Activated CD4-positive, alpha-beta T cell treated with anti-CD3 and anti-CD28 coated beads for 24 hours (primary cell): ENCODE results near the gene MID1IP1.

ENCODE experiments used
- DNase-seq, 2 donors: peaks; one replicate each; pipeline ENCODE4 v3.0.0-alpha.2; 2020; ENCODE audit warnings: low read depth in 2 of 2

Gene MID1IP1, protein sequence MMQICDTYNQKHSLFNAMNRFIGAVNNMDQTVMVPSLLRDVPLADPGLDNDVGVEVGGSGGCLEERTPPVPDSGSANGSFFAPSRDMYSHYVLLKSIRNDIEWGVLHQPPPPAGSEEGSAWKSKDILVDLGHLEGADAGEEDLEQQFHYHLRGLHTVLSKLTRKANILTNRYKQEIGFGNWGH

GRCh38 chrX:38800981-38801845 lies at the start of gene MID1IP1:
Gene MID1IP1, plus strand, starts transcription at chrX:38801459. Its CDS starts 3,488 bp downstream, at chrX:38804947.
- peak; percentile 43 to 62 for DNase-seq

GRCh38 chrX:38754102-38754790 lies 47.0 kb upstream of the MID1IP1 start:
- DNase-seq: peak; percentile 6 to 18

DNA sequence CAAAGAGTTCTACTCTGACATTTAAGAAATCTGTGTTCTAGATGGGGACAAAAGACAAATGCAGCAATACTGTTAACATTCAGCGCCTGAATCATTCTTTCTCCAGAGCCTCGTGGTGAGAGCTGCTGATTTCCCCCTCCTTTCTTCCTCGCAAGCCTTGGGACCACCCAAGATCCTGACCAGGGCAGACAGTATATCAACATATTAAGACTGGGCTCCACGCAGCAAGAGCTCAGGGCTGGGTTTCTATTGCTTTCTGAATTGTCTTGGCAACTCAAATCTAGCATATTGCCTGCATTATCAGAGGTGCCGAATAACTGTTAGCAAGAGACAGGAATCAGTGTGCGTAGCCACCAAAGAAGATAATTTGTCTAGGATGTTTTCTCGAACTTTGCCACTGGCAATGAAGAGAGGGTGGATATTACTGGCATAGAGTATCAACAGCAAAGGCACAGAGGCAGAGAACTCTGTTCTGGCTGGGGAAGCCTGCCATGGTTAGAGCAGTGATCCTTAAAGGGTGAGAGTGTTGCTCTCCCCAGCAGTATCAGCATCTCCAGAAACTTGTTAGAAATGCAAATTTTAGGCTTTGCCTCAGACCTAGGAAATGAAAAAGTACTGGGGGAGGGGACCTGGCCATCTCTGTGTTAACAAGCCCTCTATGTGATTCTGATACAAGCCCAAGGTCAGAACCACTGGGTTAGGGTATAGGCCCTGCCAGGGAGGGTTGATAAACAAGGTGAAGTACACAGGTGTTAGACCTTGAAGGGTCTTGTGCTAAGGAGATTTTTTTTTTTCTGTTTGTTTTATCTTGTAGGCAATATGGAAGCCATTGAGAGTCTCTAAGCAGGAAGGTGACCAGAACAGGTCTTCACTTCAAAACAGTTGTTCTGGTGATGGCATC lies 46.2 kb upstream of the MID1IP1 start:
- DNase-seq: no peak

DNA sequence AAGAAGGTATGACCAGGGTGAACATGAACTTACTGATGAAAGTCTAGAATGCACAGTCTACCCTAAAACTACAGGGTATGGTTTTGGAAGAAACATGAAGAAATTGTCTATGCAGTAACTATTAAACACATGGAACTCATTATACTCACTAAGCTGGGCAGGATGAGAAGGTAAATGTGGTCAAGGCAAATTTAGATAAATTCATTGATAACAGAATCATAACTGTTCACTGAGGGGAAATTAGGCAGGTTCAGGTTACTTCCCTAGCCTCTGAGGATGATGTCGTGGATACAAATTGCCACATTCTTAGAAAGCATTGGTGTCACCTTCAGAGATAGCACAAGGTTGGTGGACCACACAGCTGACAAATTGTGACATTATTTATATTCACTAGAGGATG lies 40.4 kb upstream of the MID1IP1 start:
- DNase-seq: no peak

DNA sequence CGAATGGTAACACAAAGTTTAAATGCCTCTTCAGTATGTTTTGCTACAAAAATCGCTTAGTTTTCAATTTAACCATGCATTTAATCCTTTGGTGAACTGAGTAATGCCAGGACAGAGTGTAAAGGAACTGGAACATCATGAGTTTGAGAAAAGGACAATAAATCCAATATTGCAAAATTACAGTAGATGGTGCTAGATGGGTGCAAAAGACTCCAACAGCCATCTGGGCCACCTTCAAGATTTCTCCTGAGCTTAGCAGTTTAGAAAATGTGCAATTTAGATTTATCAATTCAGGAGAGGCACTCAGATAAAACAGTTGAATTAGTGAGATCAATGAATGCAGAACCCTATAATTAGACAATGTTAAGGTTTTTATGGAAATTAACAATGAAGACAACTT lies 33.2 kb upstream of the MID1IP1 start:
- no peak for DNase-seq

DNA sequence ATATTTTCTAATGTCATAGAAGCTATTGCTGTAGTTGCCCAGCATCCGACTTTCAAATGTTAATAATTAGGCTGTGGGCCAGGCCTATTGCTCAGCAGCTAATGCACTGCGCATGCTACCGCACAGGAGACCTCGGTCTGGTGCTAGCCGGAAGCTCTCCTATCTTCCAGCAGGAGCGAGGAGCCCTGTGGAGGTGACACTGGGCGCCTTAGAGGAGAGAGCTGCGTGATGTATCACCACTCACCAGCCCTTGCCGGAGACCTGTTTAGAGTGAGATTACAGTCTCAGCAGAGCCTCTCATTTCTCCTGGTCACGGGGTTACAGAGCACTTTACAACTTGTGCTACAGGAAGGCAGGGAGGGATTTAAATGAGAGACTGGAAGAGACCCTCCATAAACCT lies 31.1 kb upstream of the MID1IP1 start:
- no peak for DNase-seq

DNA sequence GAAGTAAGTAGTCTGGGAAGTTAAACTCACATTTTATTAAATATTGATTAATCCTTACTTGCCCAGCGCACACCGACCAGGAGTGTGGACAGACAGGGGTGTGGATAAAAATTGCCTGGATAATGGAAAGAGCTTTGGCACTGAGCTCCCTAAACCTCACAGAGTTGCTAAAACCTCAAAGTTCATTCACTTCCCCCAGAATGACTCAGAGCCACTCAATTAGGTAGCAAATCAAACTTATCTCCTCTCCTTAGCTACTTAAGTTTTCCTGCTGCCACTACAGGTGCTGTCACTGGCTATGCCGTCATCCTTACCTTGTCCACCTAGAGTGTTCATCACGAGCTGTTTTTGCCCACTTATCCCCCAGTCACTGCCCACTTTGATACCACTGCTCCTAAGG lies 27.0 kb upstream of the MID1IP1 start:
- no peak for DNase-seq

DNA sequence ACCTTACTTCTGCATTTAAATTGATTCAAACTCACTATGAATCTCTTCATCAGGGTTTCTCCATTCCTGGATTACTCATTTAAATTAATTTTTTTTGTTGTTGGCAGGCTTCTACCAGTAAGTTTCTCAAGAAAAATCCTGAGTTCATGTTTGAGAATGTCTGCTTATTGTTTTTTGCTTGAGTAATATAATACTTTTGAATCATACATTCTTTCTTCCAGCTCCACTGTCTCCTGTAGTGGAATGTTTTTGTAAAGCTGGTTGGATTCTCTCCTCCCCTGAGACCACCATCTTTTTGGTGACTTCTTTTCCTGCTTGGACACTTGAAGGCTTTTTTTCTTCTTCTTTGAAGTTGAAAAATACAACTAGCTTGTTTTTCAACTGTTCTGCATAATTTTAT lies 4.3 kb upstream of the MID1IP1 start:
- DNase-seq: no peak

- no peak for DNase-seq
Measured at GRCh38 chrX:38798956-38799355, 2.3 kb upstream of the MID1IP1 start.

DNA sequence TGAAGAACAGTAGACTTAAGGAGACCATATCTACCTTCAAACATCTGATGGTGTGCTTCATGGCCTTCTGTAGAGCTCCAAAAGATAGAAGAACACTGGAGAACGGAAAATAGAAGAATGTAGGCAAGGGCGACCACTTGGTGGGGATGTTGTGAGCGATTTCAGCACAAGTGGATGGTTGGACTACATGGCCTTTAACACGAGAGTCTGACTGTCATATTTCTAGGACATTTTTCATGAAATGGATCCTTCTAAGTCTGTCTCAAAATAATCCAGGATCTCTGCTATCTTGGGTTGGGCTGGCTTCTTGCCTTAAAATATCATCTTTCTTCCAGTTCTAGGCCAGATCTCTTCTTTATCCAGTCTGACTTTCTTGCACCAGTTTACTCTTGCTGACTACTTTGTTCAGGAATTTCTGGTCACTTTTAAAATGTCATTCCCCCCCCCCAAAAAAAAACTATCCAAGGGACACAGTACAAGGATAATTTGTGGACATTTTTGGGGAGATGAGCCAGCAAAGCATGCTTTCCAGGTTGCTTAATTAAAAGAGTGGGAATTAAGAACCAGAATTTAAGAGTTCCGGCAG lies 1.2 kb upstream of the MID1IP1 start:
- no peak for DNase-seq

DNA sequence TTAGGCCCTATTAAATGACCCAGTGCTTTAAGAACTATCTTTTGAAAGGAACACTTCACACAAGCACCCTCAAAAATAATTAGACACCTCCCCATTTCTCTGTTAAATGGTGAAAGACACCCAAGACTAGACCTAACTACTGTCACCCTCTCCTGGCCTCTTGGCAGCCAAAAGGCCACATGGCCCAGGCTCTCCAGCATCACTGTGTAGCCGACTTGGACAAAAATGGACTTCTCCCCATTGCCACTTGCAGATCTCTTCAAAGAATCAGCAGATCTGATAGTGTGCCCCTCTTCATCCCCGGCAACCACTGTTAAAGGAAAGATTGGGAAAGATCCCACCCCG lies 2.0 kb downstream of the MID1IP1 start:
- no peak for DNase-seq

DNA sequence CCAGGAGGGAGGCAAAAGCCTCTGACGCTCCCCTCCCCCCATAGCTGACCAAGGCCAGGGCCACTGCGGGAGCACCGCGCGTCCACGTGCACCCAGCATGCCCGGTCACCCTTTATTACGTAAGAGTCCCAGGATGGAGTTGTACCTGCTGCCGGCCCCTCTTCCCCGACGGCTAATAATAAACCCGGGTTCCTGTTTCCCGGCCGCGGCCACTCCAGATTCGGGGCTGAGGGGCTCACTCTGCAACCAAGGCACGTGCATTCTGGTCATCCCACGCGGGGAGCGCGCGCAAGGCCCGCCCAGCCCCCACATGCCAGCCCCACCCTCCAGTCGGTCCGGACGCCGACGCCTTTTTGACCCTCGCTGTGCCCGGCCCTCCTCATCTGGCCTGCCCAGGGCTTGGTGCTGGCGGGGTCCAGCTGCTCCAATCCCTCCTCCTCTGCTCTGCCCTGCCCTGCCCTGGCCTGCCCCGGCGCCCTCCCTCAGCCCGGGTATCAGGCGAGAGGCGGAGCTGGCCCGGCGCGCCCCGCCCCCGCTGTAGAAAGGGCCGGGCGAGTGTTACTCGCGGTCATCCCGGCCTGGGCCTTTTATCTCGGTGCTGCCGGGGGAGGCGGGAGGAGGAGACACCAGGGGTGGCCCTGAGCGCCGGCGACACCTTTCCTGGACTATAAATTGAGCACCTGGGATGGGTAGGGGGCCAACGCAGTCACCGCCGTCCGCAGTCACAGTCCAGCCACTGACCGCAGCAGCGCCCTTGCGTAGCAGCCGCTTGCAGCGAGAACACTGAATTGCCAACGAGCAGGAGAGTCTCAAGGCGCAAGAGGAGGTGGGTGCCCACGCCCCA lies 2.6 kb downstream of the MID1IP1 start:
- DNase-seq: peak; percentile 36 to 50

- no peak for DNase-seq
Measured at GRCh38 chrX:38804432-38804681, 3.1 kb downstream of the MID1IP1 start.

DNA sequence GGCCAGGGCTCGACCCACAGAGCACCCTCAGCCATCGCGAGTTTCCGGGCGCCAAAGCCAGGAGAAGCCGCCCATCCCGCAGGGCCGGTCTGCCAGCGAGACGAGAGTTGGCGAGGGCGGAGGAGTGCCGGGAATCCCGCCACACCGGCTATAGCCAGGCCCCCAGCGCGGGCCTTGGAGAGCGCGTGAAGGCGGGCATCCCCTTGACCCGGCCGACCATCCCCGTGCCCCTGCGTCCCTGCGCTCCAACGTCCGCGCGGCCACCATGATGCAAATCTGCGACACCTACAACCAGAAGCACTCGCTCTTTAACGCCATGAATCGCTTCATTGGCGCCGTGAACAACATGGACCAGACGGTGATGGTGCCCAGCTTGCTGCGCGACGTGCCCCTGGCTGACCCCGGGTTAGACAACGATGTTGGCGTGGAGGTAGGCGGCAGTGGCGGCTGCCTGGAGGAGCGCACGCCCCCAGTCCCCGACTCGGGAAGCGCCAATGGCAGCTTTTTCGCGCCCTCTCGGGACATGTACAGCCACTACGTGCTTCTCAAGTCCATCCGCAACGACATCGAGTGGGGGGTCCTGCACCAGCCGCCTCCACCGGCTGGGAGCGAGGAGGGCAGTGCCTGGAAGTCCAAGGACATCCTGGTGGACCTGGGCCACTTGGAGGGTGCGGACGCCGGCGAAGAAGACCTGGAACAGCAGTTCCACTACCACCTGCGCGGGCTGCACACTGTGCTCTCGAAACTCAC lies 3.6 kb downstream of the MID1IP1 start:
- DNase-seq: peak in 1 of 2 donors; percentile 4

DNA sequence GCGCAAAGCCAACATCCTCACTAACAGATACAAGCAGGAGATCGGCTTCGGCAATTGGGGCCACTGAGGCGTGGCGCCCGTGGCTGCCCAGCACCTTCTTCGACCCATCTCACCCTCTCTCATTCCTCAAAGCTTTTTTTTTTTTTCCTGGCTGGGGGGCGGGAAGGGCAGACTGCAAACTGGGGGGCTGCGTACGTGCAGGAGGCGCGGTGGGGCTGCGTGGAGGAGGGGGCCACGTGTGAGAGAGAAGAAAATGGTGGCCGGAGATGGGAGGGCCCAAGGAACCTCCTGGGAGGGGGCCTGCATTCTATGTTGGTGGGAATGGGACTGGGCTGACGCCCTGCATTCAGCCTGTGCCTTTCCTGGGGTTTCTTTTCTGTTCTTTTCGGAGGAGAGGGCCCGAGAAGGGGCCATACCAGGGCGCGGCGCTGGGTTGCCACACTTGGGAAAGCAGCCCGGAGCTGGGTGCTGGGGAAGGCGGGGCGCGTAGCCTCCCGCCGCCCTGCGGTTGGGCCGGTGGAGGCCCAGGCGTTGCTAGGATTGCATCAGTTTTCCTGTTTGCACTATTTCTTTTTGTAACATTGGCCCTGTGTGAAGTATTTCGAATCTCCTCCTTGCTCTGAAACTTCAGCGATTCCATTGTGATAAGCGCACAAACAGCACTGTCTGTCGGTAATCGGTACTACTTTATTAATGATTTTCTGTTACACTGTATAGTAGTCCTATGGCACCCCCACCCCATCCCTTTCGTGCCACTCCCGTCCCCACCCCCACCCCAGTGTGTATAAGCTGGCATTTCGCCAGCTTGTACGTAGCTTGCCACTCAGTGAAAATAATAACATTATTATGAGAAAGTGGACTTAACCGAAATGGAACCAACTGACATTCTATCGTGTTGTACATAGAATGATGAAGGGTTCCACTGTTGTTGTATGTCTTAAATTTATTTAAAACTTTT lies 4.5 kb downstream of the MID1IP1 start:
- peak in 1 of 2 donors; percentile 29 for DNase-seq

GRCh38 chrX:38806875-38807621 lies 5.8 kb downstream of the MID1IP1 start:
- no peak for DNase-seq

DNA sequence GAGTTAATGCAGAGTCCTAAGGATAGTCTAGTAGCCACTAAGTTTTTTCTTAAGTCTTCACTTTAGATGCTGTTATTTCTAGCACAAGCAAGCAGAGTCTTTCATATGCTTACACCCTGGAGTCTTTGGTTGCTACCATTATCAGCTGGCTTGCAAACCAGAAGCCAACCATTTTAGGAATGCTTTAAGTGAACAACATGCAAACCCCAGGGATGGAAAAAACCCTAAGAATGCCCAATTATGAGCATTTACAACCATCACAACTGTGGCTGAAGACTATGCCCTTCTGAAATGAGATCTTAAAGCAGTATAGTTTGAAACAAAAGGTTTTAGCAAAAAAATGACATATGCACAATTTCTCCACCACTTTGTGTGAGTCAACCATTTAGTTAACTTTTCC lies 6.6 kb downstream of the MID1IP1 start:
- DNase-seq: no peak
